Measurements from ENCODE around the gene MKKS. TPM values are rescaled to one million over a fixed set of nuclear protein-coding genes. Genes with fewer than 3 reads are reported as not detected.

Gene MKKS
- total RNA-seq, 1 donor = 1.3 TPM

GRCh38 chr20:10352934-10353824 is 80.8 kb downstream of the MKKS start:
- H3K9me3 ChIP-seq (ENCODE audit: low read depth, low read length) = no peaks in the 10 kb centered on the region
- H3K4me3 ChIP-seq (ENCODE audit: low read length) = no peak overlapping the region
- H3K27me3 ChIP-seq (ENCODE audit: insufficient read depth, low read length) = no peaks in the 10 kb centered on the region
- H3K4me1 ChIP-seq (ENCODE audit: insufficient read depth, low read length) = peaks cover 6% of the 10 kb centered on the region

Other genes starting within 250 kb of the MKKS start
- not detected for gene SNAP25, start 215.4 kb downstream of the MKKS start, total RNA-seq
- 1.2 TPM for gene SLX4IP, start 1.1 kb upstream of the MKKS start, total RNA-seq
- gene JAG1, start 239.8 kb upstream of the MKKS start, total RNA-seq = 8.3 TPM